Fibroblast of the aortic adventitia (primary cell): Measurements from ENCODE around the gene PLEKHA6. TPM values are rescaled to one million over a fixed set of nuclear protein-coding genes. Genes with fewer than 3 reads are reported as not detected.

Source experiments
- DNase-seq: peaks from one replicate; pipeline ENCODE4 v3.0.0-alpha.2; 2010; ENCODE audit warnings: low read depth
- H3K4me3 ChIP-seq: 2 replicates; pipeline ENCODE4 v1.5.1; 2011; ENCODE audit warnings: low read depth, mild to moderate bottlenecking, control low read depth, low read length, moderate library complexity
- total RNA-seq: library from RNA; depleted of rRNA; stranded (reverse); fragments of >200 nt; gene quantifications from 2 replicates; pipeline ENCODE4 v1.2.3, GENCODE V29; 2012; ENCODE audit warnings: low replicate concordance
- TF ChIP-seq, protein P1 (sequence below): IDR thresholded peaks from 2 replicates; pipeline ENCODE4 v1.5.1; 2011; ENCODE audit warnings: mild to moderate bottlenecking, low read length, control low read depth, inconsistent platforms; ENCODE audit not compliant: insufficient read depth

PLEKHA6 gene
- total RNA-seq, 1 donor: 3.6 TPM

DNA sequence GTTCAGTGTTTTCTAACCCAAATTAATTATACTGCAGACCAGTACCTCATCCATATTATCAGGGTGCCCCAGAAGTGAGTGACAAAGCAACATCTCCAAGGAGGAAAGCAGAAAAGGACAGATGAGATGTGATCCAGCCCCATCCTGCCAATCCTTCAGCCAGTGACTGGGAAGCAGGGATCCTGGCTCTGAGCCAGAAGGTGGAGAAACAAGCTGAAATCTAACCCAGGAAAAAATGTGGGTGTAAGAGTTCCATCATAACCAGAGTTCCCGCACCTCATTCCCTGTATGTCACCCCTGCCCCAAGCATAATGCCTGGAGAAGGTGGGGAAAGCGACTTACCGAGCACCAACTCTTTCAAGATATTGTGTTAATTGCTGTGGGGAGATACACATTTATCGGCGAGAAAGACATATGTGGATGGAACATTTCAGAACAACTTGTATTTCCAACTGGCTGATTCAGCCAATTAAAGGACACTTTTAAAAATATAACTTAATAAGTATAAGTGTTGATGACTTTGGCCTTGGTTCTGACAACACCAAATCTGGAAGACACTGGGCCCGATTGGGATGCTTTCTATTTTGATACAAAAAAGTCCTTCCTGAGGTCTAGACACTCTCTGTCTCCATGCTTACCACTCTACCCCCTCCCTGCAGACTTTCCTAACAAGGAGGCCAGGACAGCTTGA lies 14.9 kb downstream of the PLEKHA6 start:
- no peak overlapping the region for H3K4me3 ChIP-seq
- TF ChIP-seq, protein P1, sequence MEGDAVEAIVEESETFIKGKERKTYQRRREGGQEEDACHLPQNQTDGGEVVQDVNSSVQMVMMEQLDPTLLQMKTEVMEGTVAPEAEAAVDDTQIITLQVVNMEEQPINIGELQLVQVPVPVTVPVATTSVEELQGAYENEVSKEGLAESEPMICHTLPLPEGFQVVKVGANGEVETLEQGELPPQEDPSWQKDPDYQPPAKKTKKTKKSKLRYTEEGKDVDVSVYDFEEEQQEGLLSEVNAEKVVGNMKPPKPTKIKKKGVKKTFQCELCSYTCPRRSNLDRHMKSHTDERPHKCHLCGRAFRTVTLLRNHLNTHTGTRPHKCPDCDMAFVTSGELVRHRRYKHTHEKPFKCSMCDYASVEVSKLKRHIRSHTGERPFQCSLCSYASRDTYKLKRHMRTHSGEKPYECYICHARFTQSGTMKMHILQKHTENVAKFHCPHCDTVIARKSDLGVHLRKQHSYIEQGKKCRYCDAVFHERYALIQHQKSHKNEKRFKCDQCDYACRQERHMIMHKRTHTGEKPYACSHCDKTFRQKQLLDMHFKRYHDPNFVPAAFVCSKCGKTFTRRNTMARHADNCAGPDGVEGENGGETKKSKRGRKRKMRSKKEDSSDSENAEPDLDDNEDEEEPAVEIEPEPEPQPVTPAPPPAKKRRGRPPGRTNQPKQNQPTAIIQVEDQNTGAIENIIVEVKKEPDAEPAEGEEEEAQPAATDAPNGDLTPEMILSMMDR: no peak
- DNase-seq: no peak

DNA sequence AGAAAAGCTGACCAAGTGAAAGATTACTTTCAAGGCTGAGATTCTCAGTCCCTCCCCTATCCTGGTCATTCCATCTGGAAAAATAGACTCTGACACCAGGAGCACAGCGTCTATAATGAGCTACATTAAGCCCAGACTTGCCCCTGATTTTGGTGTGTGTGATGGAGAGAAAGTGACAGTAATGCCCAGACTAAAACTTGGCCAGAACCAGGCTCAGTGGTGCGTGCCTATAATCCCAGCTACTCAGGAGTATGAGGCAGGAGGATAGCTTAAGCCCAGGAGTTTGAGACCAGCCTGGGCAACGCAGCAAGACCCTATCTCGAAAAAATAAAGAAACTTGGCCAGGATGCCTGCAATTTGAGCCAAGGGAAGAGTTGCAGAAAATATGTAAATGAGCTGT lies 15.9 kb downstream of the PLEKHA6 start:
- no peak for DNase-seq
- no peak overlapping the region for H3K4me3 ChIP-seq
- TF ChIP-seq, protein P1: no peak

DNA sequence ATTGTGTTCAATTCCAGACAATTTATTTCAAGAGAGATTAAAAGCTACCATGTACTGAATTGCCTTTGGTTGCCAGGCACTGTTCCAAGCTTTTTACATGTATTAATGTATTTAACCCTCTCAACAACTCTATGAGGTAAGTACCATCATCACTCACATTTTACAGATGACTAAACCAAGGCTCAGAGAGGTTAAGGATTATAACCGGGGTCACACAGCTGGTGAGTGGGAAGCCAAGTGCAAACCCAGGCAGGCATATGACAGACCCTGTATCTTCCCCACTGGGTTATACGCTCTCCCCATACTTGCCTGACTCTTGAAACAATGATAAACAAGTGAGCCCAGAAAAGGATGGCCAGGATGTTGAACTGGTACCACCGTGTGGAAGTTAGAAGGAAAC lies 16.5 kb downstream of the PLEKHA6 start:
- TF ChIP-seq, protein P1: no peak
- no peak for DNase-seq
- no peak overlapping the region for H3K4me3 ChIP-seq

DNA sequence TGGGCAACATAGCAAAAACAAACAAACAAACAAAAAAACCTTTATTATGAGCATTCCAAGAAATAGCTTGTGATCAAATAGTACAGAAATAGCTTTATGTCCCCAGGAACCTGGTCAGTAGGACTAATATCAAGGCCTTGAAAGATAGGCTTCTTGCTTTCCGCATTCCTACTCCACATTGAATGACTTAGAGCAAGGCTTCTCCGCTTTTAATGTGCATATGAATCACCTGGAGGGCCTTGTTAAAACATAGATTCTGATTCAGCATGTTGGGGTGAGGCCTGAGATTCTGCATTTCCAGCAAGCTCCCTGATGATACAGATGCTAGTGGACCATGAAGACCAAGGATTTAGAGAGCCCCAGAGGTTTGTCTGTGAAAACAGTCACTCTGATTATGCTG lies 17.4 kb downstream of the PLEKHA6 start:
- TF ChIP-seq, protein P1: no peak
- no peak overlapping the region for H3K4me3 ChIP-seq
- DNase-seq: no peak

DNA sequence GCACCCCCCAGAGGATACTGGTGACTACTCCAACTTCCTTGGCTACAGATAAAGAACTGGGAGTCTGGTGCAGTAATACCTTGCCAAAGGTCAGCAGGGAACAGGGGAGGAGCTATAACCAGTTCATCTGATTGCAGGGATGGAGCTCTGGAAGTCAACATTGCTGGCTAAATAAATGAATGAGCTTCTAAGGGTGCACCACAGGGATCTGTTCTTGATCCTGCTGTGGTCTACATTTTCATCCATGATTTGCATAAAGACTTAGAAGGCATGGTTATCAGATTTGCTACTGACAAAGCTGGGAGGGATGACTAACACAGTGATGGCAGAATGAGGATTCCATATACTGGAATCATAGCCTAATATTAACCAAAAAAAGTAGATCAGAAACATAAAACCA lies 18.3 kb downstream of the PLEKHA6 start:
- peak; percentile 43 for DNase-seq
- TF ChIP-seq, protein P1: no peak
- no peak overlapping the region for H3K4me3 ChIP-seq

DNA sequence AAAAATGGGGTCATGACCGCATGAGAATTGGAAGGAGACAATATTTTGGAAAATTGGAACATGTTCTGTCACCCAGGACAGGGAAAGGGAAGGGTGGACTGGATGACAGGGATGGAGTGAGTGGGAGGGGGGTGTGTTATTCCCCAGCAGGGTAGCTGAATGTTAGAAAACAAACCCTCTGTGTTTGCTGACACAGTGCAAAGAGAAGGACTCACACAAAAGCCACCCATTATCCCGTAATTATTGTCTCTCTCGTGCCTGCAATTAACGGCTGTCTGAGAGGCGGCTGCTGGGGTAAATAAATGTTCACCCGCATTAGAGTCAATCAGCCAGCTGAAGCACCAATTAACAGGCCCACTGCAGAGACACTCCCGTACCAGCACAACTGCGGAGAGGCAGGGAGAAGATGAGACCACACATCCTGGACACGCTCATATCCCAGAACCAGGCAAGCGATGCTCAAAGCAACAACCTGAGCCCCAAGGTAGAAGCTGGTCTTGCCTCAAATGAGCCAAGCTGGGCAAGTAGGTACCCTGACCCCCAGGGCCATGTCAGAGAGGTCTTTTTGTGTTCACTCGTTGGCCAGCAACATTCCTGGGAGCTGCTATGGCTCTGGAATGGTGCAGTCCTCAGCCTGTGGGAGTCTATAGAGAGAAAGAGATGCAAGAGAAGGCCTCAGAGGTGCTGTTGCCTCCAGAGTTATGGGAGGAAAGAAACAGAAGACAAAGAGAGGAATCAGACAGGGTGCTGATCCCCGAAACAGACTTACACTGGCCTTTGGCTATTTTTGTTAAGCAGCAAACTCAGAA lies 19.4 kb downstream of the PLEKHA6 start:
- H3K4me3 ChIP-seq: no peak overlapping the region
- TF ChIP-seq, protein P1: no peak

DNA sequence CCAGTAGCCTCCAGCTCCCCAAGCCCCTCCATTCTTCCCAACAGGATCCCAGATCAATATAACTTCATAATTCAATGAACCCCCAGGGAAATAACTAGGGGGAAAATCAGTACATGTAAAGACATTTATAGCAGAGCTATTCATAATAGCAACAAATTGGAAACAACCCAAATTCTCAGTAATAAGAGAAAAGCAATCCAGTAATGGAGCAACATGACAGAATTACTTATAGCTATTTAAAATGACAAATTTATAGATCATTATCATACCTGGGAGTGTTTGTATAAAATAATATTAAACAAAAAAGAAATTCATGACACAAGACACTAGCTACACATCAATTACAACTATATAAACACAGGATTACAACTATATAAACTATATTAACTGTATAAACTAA lies 20.2 kb downstream of the PLEKHA6 start:
- TF ChIP-seq, protein P1: no peak
- no peak overlapping the region for H3K4me3 ChIP-seq
- no peak for DNase-seq

More for the DNA sequence above, 19.4 kb downstream of the PLEKHA6 start:
- no peak for DNase-seq
